Liver (tissue), 3 donors: Measurements from ENCODE around the gene EHMT1.

ENCODE experiments used
- CTCF ChIP-seq: fragments of 150-350 bp; IDR thresholded peaks from 2 replicates; pipeline ENCODE4 v1.5.1; 2017; ENCODE audit warnings: improper control_type of control experiment, low read depth, low read length; ENCODE audit not compliant: missing input control
- HNF4A ChIP-seq, 2 donors: conservative IDR thresholded peaks; 2 replicates each; pipeline ENCODE4 v1.6.1; 2016; ENCODE audit warnings: antibody characterized with exemption in 2 of 2, mild to moderate bottlenecking in 2 of 2
- JUND ChIP-seq, 2 donors: IDR thresholded peaks; 2 replicates each; pipeline ENCODE4 v1.6.1; 2016; ENCODE audit warnings: antibody characterized with exemption in 2 of 2
- MAX ChIP-seq: IDR thresholded peaks from 2 replicates; pipeline ENCODE4 v1.6.1; 2016; ENCODE audit warnings: antibody characterized with exemption
- SP1 ChIP-seq: IDR thresholded peaks from 2 replicates; pipeline ENCODE4 v1.6.1; 2018; ENCODE audit warnings: antibody characterized with exemption, mild to moderate bottlenecking
- ZBTB33 ChIP-seq: IDR thresholded peaks from 2 replicates; pipeline ENCODE4 v1.6.1; 2016; ENCODE audit warnings: antibody characterized with exemption
- TF ChIP-seq, protein P1 (sequence below): IDR thresholded peaks from 2 replicates; pipeline ENCODE4 v1.6.1; 2016; ENCODE audit warnings: antibody characterized with exemption, mild to moderate bottlenecking
- TF ChIP-seq, protein P2 (sequence below): IDR thresholded peaks from 2 replicates; pipeline ENCODE4 v1.6.1; 2016; ENCODE audit warnings: antibody characterized with exemption
- donor health status: healthy.
- donor health status: healthy.

DNA sequence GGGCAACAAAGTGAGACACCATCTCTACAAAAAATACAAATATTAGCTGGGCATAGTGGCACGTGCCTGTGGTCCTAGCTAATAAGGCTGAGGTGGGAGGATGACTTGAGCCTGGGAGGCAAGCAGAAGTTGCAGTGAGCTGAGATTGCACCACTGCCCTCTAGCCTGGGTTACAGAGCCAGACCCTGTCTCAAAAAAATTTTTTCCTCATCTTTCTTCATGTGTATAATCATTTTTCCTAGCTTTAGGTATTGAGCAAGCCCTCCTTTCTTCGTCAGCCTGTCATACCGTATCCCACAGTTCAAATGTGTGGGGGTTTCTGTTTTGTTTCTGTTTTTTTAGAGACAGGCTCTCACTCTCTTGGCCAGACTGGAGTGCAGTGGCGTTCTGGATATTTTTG lies 41.3 kb downstream of the EHMT1 start:
- TF ChIP-seq CTCF (no peak), ZBTB33 (no peak), HNF4A (conservative IDR thresholded peaks at IDR 0.05) (no peak), MAX (no peak), JUND (IDR thresholded peaks at IDR 0.05) (no peak), SP1 (no peak)
- TF ChIP-seq, protein P1, sequence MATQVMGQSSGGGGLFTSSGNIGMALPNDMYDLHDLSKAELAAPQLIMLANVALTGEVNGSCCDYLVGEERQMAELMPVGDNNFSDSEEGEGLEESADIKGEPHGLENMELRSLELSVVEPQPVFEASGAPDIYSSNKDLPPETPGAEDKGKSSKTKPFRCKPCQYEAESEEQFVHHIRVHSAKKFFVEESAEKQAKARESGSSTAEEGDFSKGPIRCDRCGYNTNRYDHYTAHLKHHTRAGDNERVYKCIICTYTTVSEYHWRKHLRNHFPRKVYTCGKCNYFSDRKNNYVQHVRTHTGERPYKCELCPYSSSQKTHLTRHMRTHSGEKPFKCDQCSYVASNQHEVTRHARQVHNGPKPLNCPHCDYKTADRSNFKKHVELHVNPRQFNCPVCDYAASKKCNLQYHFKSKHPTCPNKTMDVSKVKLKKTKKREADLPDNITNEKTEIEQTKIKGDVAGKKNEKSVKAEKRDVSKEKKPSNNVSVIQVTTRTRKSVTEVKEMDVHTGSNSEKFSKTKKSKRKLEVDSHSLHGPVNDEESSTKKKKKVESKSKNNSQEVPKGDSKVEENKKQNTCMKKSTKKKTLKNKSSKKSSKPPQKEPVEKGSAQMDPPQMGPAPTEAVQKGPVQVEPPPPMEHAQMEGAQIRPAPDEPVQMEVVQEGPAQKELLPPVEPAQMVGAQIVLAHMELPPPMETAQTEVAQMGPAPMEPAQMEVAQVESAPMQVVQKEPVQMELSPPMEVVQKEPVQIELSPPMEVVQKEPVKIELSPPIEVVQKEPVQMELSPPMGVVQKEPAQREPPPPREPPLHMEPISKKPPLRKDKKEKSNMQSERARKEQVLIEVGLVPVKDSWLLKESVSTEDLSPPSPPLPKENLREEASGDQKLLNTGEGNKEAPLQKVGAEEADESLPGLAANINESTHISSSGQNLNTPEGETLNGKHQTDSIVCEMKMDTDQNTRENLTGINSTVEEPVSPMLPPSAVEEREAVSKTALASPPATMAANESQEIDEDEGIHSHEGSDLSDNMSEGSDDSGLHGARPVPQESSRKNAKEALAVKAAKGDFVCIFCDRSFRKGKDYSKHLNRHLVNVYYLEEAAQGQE, result no peak
- TF ChIP-seq, protein P2, sequence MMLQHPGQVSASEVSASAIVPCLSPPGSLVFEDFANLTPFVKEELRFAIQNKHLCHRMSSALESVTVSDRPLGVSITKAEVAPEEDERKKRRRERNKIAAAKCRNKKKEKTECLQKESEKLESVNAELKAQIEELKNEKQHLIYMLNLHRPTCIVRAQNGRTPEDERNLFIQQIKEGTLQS, result no peak
